Measurements from ENCODE around the gene NFYA. TPM values are rescaled to one million over a fixed set of nuclear protein-coding genes. Genes with fewer than 3 reads are reported as not detected.

NFYA gene
- total and polyA plus RNA-seq, 2 of the 4 experiments (the other 2 are of a cell fraction): 10.9 to 28.5 TPM

- Histone ChIP-seq H3K27ac (ENCODE audit: insufficient read depth, low read length) (no peak overlapping the region), H4K8ac (ENCODE audit: low read depth in 2 of 2, low read length in 2 of 2) (no peak overlapping the region), H3K4me2 (ENCODE audit: low read depth, low read length) (no peak overlapping the region), H3K4me3 (ENCODE audit: insufficient read depth, low read depth, low read length) (no peak overlapping the region), H3K9me1 (ENCODE audit: insufficient read depth, low read length) (no peaks in the 10 kb centered on the region), H2BK20ac (ENCODE audit: low read depth, low read length) (no peak overlapping the region), H2BK120ac (ENCODE audit: low read depth, low read length) (no peak overlapping the region), H2AK5ac (ENCODE audit: low read depth, low read length) (no peak overlapping the region), H4K5ac (ENCODE audit: low read depth, low read length) (no peak overlapping the region), H2AFZ (replicated peaks; ENCODE audit: low read length, poor library complexity) (no peak overlapping the region), H3K9ac (ENCODE audit: low read depth, low read length) (no peak overlapping the region), H3K27me3 (ENCODE audit: control insufficient read depth, insufficient read depth, low read length) (no peaks in the 10 kb centered on the region), H3K56ac (ENCODE audit: extremely low read depth, insufficient read depth, low read length) (no peak overlapping the region), H3K4ac (ENCODE audit: low read depth, low read length) (no peak overlapping the region), H4K20me1 (ENCODE audit: insufficient read depth, low read length) (no peaks in the 10 kb centered on the region), H3K79me1 (ENCODE audit: low read depth in 1 of 2, low read length in 2 of 2) (peaks cover 0 to 2% of the 10 kb centered on the region in 2 experiments; a peak in 1 of 4 replicates), H3K18ac (ENCODE audit: low read depth, low read length) (no peak overlapping the region), H4K91ac (ENCODE audit: insufficient read depth, low read depth, low read length) (no peak overlapping the region), H3K14ac (replicated peaks; ENCODE audit: low read depth, low read length) (no peak overlapping the region), H2AK9ac (replicated peaks; ENCODE audit: low read depth, low read length, poor library complexity) (no peak overlapping the region), H3K23ac (ENCODE audit: low read depth, low read length) (no peak overlapping the region), H2BK15ac (ENCODE audit: low read depth, low read length) (no peak overlapping the region), H3K4me1 (ENCODE audit: control insufficient read depth, insufficient read depth, low read length) (no peaks in the 10 kb centered on the region), H3K36me3 (ENCODE audit: control insufficient read depth, insufficient read depth, low read length) (no peaks in the 10 kb centered on the region; the same call in 1 of the 2 replicates), H3K9me3 (ENCODE audit: control insufficient read depth, insufficient read depth, low read length) (no peaks in the 10 kb centered on the region), H2BK5ac (ENCODE audit: low read depth, low read length, poor library complexity, severe bottlenecking) (no peak overlapping the region)
- BruUV-seq (replicated peaks): no TSS peak
- in situ Hi-C loops (cut with MboI; ENCODE audit: low sequenced_read_pairs): no loop called here
- ChIA-PET POLR2A (ENCODE audit: unreplicated experiment) (interaction anchor here (0.6 kb wide), 1 partner anchor 58 kb away, joined by 3 read pairs; no protein-coding TSS in a partner anchor), CTCF (interaction anchor here (0.5 to 0.6 kb wide), 2 partner anchors 202 to 412 kb away, joined by 3 to 4 read pairs; no protein-coding TSS in a partner anchor)
- ATAC-seq (ENCODE audit: low read depth): no peak
- DNase-seq: no peak
- intact Hi-C loops (cut with micrococcal nuclease): loop anchor here (1.0 to 10.0 kb wide), 6 partner anchors 37 to 1721 kb away; no protein-coding TSS in a partner anchor
- dilution Hi-C loops (cut with HindIII; ENCODE audit: low sequenced_read_pairs, unreplicated experiment): no loop called here
- no peak for TF ChIP-seq ELK1 (IDR thresholded peaks at IDR 0.05; ENCODE audit: borderline replicate concordance, low read depth, low read length)
- TF ChIP-seq MAFK (IDR thresholded peaks at IDR 0.05; ENCODE audit: low read depth, low read length): no peak
- TF ChIP-seq FOS (IDR thresholded peaks at IDR 0.05; ENCODE audit: low read depth, low read length): no peak
- TF ChIP-seq CTCF (conservative IDR thresholded peaks at IDR 0.05; ENCODE audit: low read depth, low read length): no peak
- TF ChIP-seq POLR2A (IDR thresholded peaks at IDR 0.05; ENCODE audit: low read depth, low read length): no peak
- no peak for TF ChIP-seq SMC3 (IDR thresholded peaks at IDR 0.05; ENCODE audit: low read depth, low read length)
- no peak for TF ChIP-seq RAD21 (IDR thresholded peaks at IDR 0.05; ENCODE audit: low read length)
- no peak for TF ChIP-seq BHLHE40 (IDR thresholded peaks at IDR 0.05; ENCODE audit: low read depth, low read length)
- TF ChIP-seq CEBPB (IDR thresholded peaks at IDR 0.05; ENCODE audit: low read depth, low read length): no peak
- TF ChIP-seq RFX5 (IDR thresholded peaks at IDR 0.05; ENCODE audit: low read depth, low read length): no peak
- TF ChIP-seq CHD1 (IDR thresholded peaks at IDR 0.05; ENCODE audit: low read depth, low read length): no peak
- no peak for TF ChIP-seq MXI1 (IDR thresholded peaks at IDR 0.05; ENCODE audit: borderline replicate concordance, low read depth, low read length)
- TF ChIP-seq MAZ (IDR thresholded peaks at IDR 0.05; ENCODE audit: borderline replicate concordance, low read depth, low read length): no peak
- TF ChIP-seq RCOR1 (IDR thresholded peaks at IDR 0.05; ENCODE audit: insufficient replicate concordance, low read length): no peak
- no peak for TF ChIP-seq NFE2L2 (IDR thresholded peaks at IDR 0.05; ENCODE audit: low read depth, low read length)
- TF ChIP-seq USF2 (IDR thresholded peaks at IDR 0.05; ENCODE audit: low read depth, low read length): no peak
- no CpG with 5 or more reads among the region's 2 CpGs for WGBS, 2 experiments (ENCODE audit: extremely low coverage in 2 of 2, insufficient read length in 1 of 2)
Measured at GRCh38 chr6:41065550-41066026, 7.2 kb upstream of the NFYA start.

All from IMR-90 (cell line).